Fibroblast of lung (primary cell): ENCODE data around the gene MRPL53. TPM values are rescaled to one million over a fixed set of nuclear protein-coding genes. Genes with fewer than 3 reads are reported as not detected.
"Not testable (repeated sequence)": the region's sequence is repeated elsewhere in the genome, so short reads cannot be mapped to it uniquely, and the experiment has no call there.

Experiments used
- DNase-seq, 2 donors: peaks; one replicate each; pipeline versions ENCODE4 v3.0.0 to v3.0.0-alpha.2; 2010; ENCODE audit warnings: low read depth in 2 of 2
- H2AFZ ChIP-seq: 2 replicates; pipeline ENCODE4 v1.5.1; 2012; ENCODE audit warnings: low read length, control low read depth, inconsistent platforms
- H3K27ac ChIP-seq: 2 replicates; pipeline ENCODE4 v1.5.1; 2011; ENCODE audit warnings: low read length, control low read depth; ENCODE audit not compliant: insufficient read depth
- H3K27me3 ChIP-seq: 2 replicates; pipeline ENCODE4 v1.5.1; 2011; ENCODE audit warnings: mild to moderate bottlenecking, low read length; ENCODE audit not compliant: control insufficient read depth, insufficient read depth
- H3K36me3 ChIP-seq: 2 replicates; pipeline ENCODE4 v1.5.1; 2011; ENCODE audit warnings: low read length; ENCODE audit not compliant: control insufficient read depth, insufficient read depth
- H3K4me1 ChIP-seq: 2 replicates; pipeline ENCODE4 v1.5.1; 2011; ENCODE audit warnings: low read length; ENCODE audit not compliant: control insufficient read depth, insufficient read depth; ENCODE audit errors: extremely low read depth
- H3K4me2 ChIP-seq: 2 replicates; pipeline ENCODE4 v1.5.1; 2011; ENCODE audit warnings: low read length, control low read depth; ENCODE audit not compliant: insufficient read depth; ENCODE audit errors: extremely low read depth
- H3K4me3 ChIP-seq, 4 experiments: fragments of 200-600 bp in 1 of 4; sonication (generic) in 1 of 4; replicated peaks in 1 of 4; 2 replicates each; pipeline ENCODE4 v1.5.1; 2011 to 2016; ENCODE audit warnings: low read length in 4 of 4, low read depth in 3 of 4, mild to moderate bottlenecking in 3 of 4, control low read depth in 2 of 4, inconsistent platforms in 1 of 4, mixed read lengths in 1 of 4; ENCODE audit not compliant: insufficient read depth in 1 of 4; ENCODE audit errors: control extremely low read depth in 1 of 4
- H3K79me2 ChIP-seq: 2 replicates; pipeline ENCODE4 v1.5.1; 2012; ENCODE audit warnings: mild to moderate bottlenecking, low read length, inconsistent platforms; ENCODE audit not compliant: control insufficient read depth, insufficient read depth
- H3K9ac ChIP-seq: 2 replicates; pipeline ENCODE4 v1.5.1; 2011; ENCODE audit warnings: mild to moderate bottlenecking, low read length, control low read depth; ENCODE audit not compliant: insufficient read depth
- H3K9me3 ChIP-seq: 2 replicates; pipeline ENCODE4 v1.5.1; 2012; ENCODE audit warnings: low read depth, low read length; ENCODE audit not compliant: control insufficient read depth, insufficient read depth
- H4K20me1 ChIP-seq: 2 replicates; pipeline ENCODE4 v1.5.1; 2011; ENCODE audit warnings: low read length; ENCODE audit not compliant: control insufficient read depth, insufficient read depth; ENCODE audit errors: extremely low read depth
- EZH2 ChIP-seq: IDR thresholded peaks from 2 replicates; pipeline ENCODE4 v1.5.1; 2012; ENCODE audit warnings: low read length, control low read depth, mild to moderate bottlenecking; ENCODE audit errors: missing control alignments
- polyA plus RNA-seq, 2 donors: library from polyadenylated mRNA; depleted of rRNA in 1 of 2; stranded (reverse) in 1 of 2; unstranded in 1 of 2; fragments of >200 nt; gene quantifications; 2 replicates each; pipeline ENCODE4 v1.2.1, GENCODE V29; 2011 to 2012; ENCODE audit warnings: missing spikeins in 1 of 2
- total RNA-seq: library from RNA; depleted of rRNA; stranded (reverse); fragments of >200 nt; gene quantifications from 2 replicates; pipeline ENCODE4 v1.2.1, GENCODE V29; 2014
- TF ChIP-seq, protein P1 (sequence below), 2 donors: IDR thresholded peaks in 1 of 2; conservative IDR thresholded peaks in 1 of 2; 1 replicate in 1 of 2; 2 replicates in 1 of 2; pipeline ENCODE4 v1.5.1; 2011 to 2012; ENCODE audit warnings: low read length in 2 of 2, control low read depth in 1 of 2, inconsistent platforms in 1 of 2, low read depth in 1 of 2, mild to moderate bottlenecking in 1 of 2

Gene MRPL53
- total and polyA plus RNA-seq, 2 donors (not counting 1 experiment from before 2014, with no cell fraction given): 30.1 to 45.4 TPM

GRCh38 chr2:74488643-74489481, 16.4 kb upstream of the MRPL53 start:
- Histone ChIP-seq H2AFZ (no peak overlapping the region), H3K27ac (no peak overlapping the region), H3K9ac (no peak overlapping the region), H3K36me3 (peaks cover 20% of the 10 kb centered on the region), H4K20me1 (no peaks in the 10 kb centered on the region), H3K9me3 (no peaks in the 10 kb centered on the region), H3K27me3 (no peaks in the 10 kb centered on the region), H3K4me2 (no peak overlapping the region), H3K4me3 (no peak overlapping the region), H3K79me2 (no peaks in the 10 kb centered on the region), H3K4me1 (peaks cover 3% of the 10 kb centered on the region)
- TF ChIP-seq, protein P1, sequence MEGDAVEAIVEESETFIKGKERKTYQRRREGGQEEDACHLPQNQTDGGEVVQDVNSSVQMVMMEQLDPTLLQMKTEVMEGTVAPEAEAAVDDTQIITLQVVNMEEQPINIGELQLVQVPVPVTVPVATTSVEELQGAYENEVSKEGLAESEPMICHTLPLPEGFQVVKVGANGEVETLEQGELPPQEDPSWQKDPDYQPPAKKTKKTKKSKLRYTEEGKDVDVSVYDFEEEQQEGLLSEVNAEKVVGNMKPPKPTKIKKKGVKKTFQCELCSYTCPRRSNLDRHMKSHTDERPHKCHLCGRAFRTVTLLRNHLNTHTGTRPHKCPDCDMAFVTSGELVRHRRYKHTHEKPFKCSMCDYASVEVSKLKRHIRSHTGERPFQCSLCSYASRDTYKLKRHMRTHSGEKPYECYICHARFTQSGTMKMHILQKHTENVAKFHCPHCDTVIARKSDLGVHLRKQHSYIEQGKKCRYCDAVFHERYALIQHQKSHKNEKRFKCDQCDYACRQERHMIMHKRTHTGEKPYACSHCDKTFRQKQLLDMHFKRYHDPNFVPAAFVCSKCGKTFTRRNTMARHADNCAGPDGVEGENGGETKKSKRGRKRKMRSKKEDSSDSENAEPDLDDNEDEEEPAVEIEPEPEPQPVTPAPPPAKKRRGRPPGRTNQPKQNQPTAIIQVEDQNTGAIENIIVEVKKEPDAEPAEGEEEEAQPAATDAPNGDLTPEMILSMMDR (conservative IDR thresholded peaks at IDR 0.05 in 1 of 2, IDR thresholded peaks at IDR 0.05 in 1 of 2; ENCODE audit: low read depth in 1 of 2, low read length in 2 of 2): no peak
- TF ChIP-seq EZH2: no peak
- DNase-seq: no peak

GRCh38 chr2:74486141-74486540, 13.7 kb upstream of the MRPL53 start:
- TF ChIP-seq, protein P1 (conservative IDR thresholded peaks at IDR 0.05 in 1 of 2, IDR thresholded peaks at IDR 0.05 in 1 of 2; ENCODE audit: low read depth in 1 of 2, low read length in 2 of 2): no peak
- TF ChIP-seq EZH2: no peak
- Histone ChIP-seq H3K4me1 (peaks cover 6% of the 10 kb centered on the region), H3K9me3 (no peaks in the 10 kb centered on the region), H3K36me3 (peaks cover 8% of the 10 kb centered on the region), H2AFZ (no peak overlapping the region), H3K4me3 (no peak overlapping the region), H3K27me3 (no peaks in the 10 kb centered on the region), H3K4me2 (no peak overlapping the region), H3K79me2 (peaks cover 16% of the 10 kb centered on the region), H3K27ac (no peak overlapping the region), H4K20me1 (no peaks in the 10 kb centered on the region), H3K9ac (no peak overlapping the region)
- DNase-seq: no peak

DNA sequence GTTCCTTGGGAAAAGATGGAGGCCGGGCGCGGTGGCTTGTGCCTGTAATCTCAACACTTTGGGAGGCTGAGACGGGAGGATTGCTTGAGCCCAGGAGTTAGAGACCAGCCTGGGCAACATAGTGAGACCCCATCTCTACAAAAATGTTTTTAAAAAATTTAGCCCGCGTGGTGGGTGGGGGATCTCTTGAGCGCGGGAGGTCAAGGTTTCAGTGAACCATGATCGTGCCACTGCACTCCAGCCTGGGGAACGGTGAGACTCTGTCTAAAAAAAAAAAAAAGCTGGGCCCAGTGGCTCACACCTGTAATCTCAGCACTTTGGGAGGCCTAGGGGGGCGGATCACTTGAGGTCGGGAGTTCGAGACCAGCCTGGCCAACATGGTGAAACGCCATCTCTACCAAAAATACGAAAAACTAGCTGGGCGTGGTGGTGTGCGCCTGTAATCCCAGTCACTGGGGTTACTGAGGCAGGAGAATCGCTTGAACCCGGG, 11.2 kb upstream of the MRPL53 start:
- H3K4me2 ChIP-seq: peak overlapping the region; percentile 98
- not testable (repeated sequence) for H3K9me3 ChIP-seq, DNase-seq, H3K27me3 ChIP-seq, H3K27ac ChIP-seq, H4K20me1 ChIP-seq, H3K36me3 ChIP-seq
- peak overlapping the region; percentile 79 for H2AFZ ChIP-seq
- H3K79me2 ChIP-seq: peaks cover 24% of the 10 kb centered on the region
- H3K9ac ChIP-seq: peak overlapping the region; percentile 45
- peaks cover 11% of the 10 kb centered on the region for H3K4me1 ChIP-seq
- H3K4me3 ChIP-seq: peak overlapping the region; percentile 74 to 99 (median 86)
